Mesothelial cell of epicardium (in vitro differentiated cells): ENCODE measurements around the gene RILP. TPM values are rescaled to one million over a fixed set of nuclear protein-coding genes. Genes with fewer than 3 reads are reported as not detected.

Experiments used
- DNase-seq, 2 experiments: peaks; one replicate each; pipeline ENCODE4 v3.0.0; 2021; ENCODE audit warnings: low spot score in 2 of 2; ENCODE audit not compliant: unreplicated experiment in 2 of 2
- H3K27ac Mint-ChIP-seq: 2 replicates; pipeline ENCODE4 v1.8.0; 2021; ENCODE audit warnings: mixed read lengths
- H3K27me3 Mint-ChIP-seq: 2 replicates; pipeline ENCODE4 v1.8.0; 2021; ENCODE audit warnings: low read depth, mixed read lengths
- H3K36me3 Mint-ChIP-seq: 2 replicates; pipeline ENCODE4 v1.8.0; 2021; ENCODE audit warnings: mixed read lengths
- H3K4me1 Mint-ChIP-seq: 2 replicates; pipeline ENCODE4 v1.8.0; 2021; ENCODE audit warnings: mixed read lengths
- H3K4me3 Mint-ChIP-seq: 2 replicates; pipeline ENCODE4 v1.8.0; 2021; ENCODE audit warnings: mild to moderate bottlenecking, moderate library complexity, mixed read lengths
- H3K9me3 Mint-ChIP-seq: 2 replicates; pipeline ENCODE4 v1.8.0; 2021; ENCODE audit warnings: mixed read lengths
- total RNA-seq: library from RNA; stranded (reverse); gene quantifications from 3 replicates; pipeline ENCODE4 v1.2.1, GENCODE V29; 2021
- TF ChIP-seq, protein P1 (sequence below): fragments of 200-600 bp; sonication (generic); IDR thresholded peaks from one replicate; pipeline ENCODE4 v1.5.0; 2021; ENCODE audit warnings: antibody characterized with exemption; ENCODE audit not compliant: unreplicated experiment

RILP gene
- total RNA-seq, 1 donor from 2014 or later: 3.8 TPM

DNA sequence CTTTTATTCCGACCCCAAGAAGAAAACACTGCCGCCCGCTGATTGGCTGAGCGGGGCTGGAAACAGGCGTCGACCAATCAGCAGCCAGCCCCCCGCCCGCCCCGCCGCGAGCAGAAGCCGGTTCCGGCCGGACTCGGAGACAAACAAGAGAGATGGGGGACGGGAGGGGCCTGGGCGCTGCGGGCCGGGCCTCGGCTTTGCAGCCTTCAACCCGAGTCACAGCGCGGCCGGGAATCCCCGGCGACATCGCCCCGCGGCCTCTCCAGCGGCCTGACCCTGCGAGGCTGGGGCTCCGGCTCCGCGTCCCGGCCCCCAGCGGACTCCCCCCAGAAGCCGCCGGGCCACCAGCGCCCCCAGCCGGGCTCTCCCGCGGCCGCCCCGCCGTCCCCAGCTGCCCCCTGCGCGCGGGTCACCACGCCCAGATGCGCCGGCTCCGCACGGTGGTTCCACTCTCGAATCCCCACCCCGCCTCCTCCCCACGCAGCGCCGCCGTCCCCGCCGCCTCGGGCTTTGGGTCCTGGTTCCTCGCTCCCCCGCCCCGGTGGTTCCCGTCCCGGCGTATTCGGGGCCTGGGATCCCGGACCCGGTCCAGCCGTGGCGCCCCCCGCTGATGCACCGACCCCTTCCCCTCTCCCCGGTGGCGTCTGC, 20.7 kb downstream of the RILP start:
- Mint-ChIP-seq H3K9me3 (no peaks in the 10 kb centered on the region), H3K27ac (peak overlapping the region; percentile 79), H3K27me3 (peaks cover 35% of the 10 kb centered on the region), H3K4me1 (peaks cover 9% of the 10 kb centered on the region), H3K4me3 (peak overlapping the region; percentile 81), H3K36me3 (peaks cover 3% of the 10 kb centered on the region)
- TF ChIP-seq, protein P1, sequence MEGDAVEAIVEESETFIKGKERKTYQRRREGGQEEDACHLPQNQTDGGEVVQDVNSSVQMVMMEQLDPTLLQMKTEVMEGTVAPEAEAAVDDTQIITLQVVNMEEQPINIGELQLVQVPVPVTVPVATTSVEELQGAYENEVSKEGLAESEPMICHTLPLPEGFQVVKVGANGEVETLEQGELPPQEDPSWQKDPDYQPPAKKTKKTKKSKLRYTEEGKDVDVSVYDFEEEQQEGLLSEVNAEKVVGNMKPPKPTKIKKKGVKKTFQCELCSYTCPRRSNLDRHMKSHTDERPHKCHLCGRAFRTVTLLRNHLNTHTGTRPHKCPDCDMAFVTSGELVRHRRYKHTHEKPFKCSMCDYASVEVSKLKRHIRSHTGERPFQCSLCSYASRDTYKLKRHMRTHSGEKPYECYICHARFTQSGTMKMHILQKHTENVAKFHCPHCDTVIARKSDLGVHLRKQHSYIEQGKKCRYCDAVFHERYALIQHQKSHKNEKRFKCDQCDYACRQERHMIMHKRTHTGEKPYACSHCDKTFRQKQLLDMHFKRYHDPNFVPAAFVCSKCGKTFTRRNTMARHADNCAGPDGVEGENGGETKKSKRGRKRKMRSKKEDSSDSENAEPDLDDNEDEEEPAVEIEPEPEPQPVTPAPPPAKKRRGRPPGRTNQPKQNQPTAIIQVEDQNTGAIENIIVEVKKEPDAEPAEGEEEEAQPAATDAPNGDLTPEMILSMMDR: no peak
- DNase-seq: peak; percentile 81 to 90

GRCh38 chr17:1627982-1628855, 21.4 kb downstream of the RILP start, which contains the start of gene SLC43A2:
SLC43A2 (minus strand) TSS chr17:1628834; CDS start chr17:1627874, 960 bp downstream.
- Mint-ChIP-seq H3K36me3 (peaks cover 3% of the 10 kb centered on the region), H3K4me3 (peak within 1 kb of the TSS; percentile 81), H3K27ac (peak within 1 kb of the TSS; percentile 79), H3K4me1 (peaks cover 9% of the 10 kb centered on the region), H3K9me3 (no peaks in the 10 kb centered on the region), H3K27me3 (peaks cover 35% of the 10 kb centered on the region)
- peak; percentile 63 to 80 for DNase-seq
- TF ChIP-seq, protein P1: no peak

DNA sequence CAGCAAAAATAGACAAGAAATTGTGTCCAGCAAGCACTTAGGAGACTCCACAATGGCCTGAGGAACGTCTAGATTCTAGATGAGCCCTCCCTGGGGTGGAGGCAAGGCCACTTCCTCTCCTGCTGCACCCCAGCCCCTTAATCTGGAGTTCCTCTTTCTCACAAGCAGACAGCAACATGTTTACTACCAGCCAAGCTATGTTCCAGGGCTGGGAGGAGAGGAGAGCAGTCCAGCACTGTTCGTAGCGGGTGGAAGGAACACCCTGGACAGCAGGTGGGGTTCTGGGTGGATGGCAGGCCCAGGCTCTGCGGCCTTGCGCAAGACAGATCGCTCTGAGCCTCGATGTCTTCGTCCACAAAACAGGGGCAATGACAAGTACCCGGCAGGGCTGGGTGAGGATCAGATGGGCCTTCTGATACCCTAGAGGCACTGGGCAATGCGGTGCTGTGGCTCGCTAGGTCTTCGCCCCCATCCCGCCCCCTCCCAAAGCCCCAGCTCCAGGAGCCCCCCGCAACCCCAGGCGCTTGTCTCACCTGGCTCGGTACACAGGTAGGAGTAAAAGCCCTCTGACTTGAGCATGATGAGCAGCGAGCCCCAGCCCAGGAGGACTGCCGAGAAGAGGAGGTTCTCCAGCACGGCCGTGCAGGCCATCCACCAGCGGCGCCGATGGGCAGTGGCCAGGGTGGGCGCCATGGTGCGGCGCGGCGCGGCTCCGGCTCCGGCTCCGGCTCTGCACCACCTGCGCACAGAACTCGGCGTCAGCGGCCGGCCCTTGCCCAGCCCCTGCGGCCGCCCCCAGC, 22.3 kb downstream of the RILP start:
- Mint-ChIP-seq H3K36me3 (peaks cover 3% of the 10 kb centered on the region), H3K4me3 (peak overlapping the region; percentile 63), H3K27me3 (peaks cover 35% of the 10 kb centered on the region), H3K9me3 (no peaks in the 10 kb centered on the region), H3K27ac (no peak overlapping the region), H3K4me1 (peaks cover 9% of the 10 kb centered on the region)
- DNase-seq: no peak
- TF ChIP-seq, protein P1: no peak

GRCh38 chr17:1626333-1626732, 23.3 kb downstream of the RILP start:
- Mint-ChIP-seq H3K4me3 (peak overlapping the region; percentile 63), H3K4me1 (peaks cover 9% of the 10 kb centered on the region), H3K9me3 (no peaks in the 10 kb centered on the region), H3K27me3 (peaks cover 27% of the 10 kb centered on the region), H3K27ac (no peak overlapping the region), H3K36me3 (peaks cover 3% of the 10 kb centered on the region)
- TF ChIP-seq, protein P1: no peak
- DNase-seq: no peak

- Mint-ChIP-seq H3K27me3 (peaks cover 19% of the 10 kb centered on the region), H3K4me1 (peaks cover 9% of the 10 kb centered on the region), H3K9me3 (no peaks in the 10 kb centered on the region), H3K4me3 (no peak overlapping the region), H3K27ac (no peak overlapping the region), H3K36me3 (peaks cover 3% of the 10 kb centered on the region)
- TF ChIP-seq, protein P1: no peak
- no peak for DNase-seq
Observed at GRCh38 chr17:1625581-1625980, 24.1 kb downstream of the RILP start.
